IMR-90 (cell line): ENCODE results near the gene ZSCAN9. TPM values are rescaled to one million over a fixed set of nuclear protein-coding genes. Genes with fewer than 3 reads are reported as not detected.

Experiments used
- ATAC-seq: fragments of 200-7000 bp; cut with Tn5 transposase; 2 replicates; pipeline ENCODE4 v1.9.1; 2020; ENCODE audit warnings: low read depth, mild to moderate bottlenecking, moderate library complexity
- BruUV-seq: library from RNA; stranded (reverse); fragments of 400-500 nt; replicated peaks from 2 replicates; lab custom pipeline; 2021; lab: Mats Ljungman, UMichigan
- CTCF ChIA-PET: fragments of 300-600 bp; formaldehyde crosslinking; extraction: SDS; loops from one replicate; lab custom pipeline; 2021; ENCODE audit warnings: antibody characterized with exemption; lab: Yijun Ruan, JAX
- POLR2A ChIA-PET: fragments of 300-600 bp; sonication (Branson Sonifier 250); formaldehyde crosslinking; loops from one replicate; lab custom pipeline; 2022; ENCODE audit warnings: antibody characterized with exemption; ENCODE audit not compliant: unreplicated experiment; lab: Charles Lee
- DNase-seq: peaks from one replicate; pipeline ENCODE4 v3.0.0; 2013
- H2AFZ ChIP-seq: replicated peaks from 2 replicates; pipeline ENCODE3; 2013; ENCODE audit warnings: low read length, mild to moderate bottlenecking; ENCODE audit not compliant: poor library complexity
- H2AK5ac ChIP-seq: 2 replicates; pipeline ENCODE4 v1.6.1; 2013; ENCODE audit warnings: low read depth, low read length, inconsistent platforms
- H2AK9ac ChIP-seq: replicated peaks from 2 replicates; pipeline ENCODE3; 2013; ENCODE audit warnings: mild to moderate bottlenecking, low read depth, low read length, moderate library complexity; ENCODE audit not compliant: poor library complexity
- H2BK120ac ChIP-seq: 2 replicates; pipeline ENCODE4 v1.6.1; 2013; ENCODE audit warnings: low read depth, low read length, inconsistent platforms
- H2BK15ac ChIP-seq: 3 replicates; pipeline ENCODE4 v1.6.1; 2013; ENCODE audit warnings: low read depth, low read length, inconsistent platforms
- H2BK20ac ChIP-seq: 2 replicates; pipeline ENCODE4 v1.6.1; 2013; ENCODE audit warnings: low read depth, mild to moderate bottlenecking, inconsistent platforms, low read length, moderate library complexity
- H2BK5ac ChIP-seq: 2 replicates; pipeline ENCODE4 v1.6.1; 2013; ENCODE audit warnings: mild to moderate bottlenecking, low read depth, low read length, inconsistent platforms; ENCODE audit not compliant: poor library complexity, severe bottlenecking
- H3K14ac ChIP-seq: replicated peaks from 2 replicates; pipeline ENCODE4 v1.6.1; 2013; ENCODE audit warnings: low read depth, low read length, inconsistent platforms
- H3K18ac ChIP-seq: 2 replicates; pipeline ENCODE4 v1.6.1; 2013; ENCODE audit warnings: low read depth, low read length, control low read depth
- H3K23ac ChIP-seq: 2 replicates; pipeline ENCODE4 v1.6.1; 2013; ENCODE audit warnings: low read depth, low read length, inconsistent platforms
- H3K27ac ChIP-seq: 2 replicates; pipeline ENCODE4 v1.5.1; 2013; ENCODE audit warnings: mild to moderate bottlenecking, control low read depth, low read length; ENCODE audit not compliant: insufficient read depth
- H3K27me3 ChIP-seq: 2 replicates; pipeline ENCODE4 v1.6.1; 2013; ENCODE audit warnings: low read length; ENCODE audit not compliant: control insufficient read depth, insufficient read depth
- H3K36me3 ChIP-seq: 2 replicates; pipeline ENCODE4 v1.6.1; 2013; ENCODE audit warnings: low read length, mixed read lengths; ENCODE audit not compliant: control insufficient read depth, insufficient read depth
- H3K4ac ChIP-seq: 2 replicates; pipeline ENCODE4 v1.6.1; 2013; ENCODE audit warnings: low read depth, low read length, inconsistent platforms
- H3K4me1 ChIP-seq: 2 replicates; pipeline ENCODE4 v1.6.1; 2013; ENCODE audit warnings: low read length, mixed read lengths; ENCODE audit not compliant: control insufficient read depth, insufficient read depth
- H3K4me2 ChIP-seq: 2 replicates; pipeline ENCODE4 v1.6.1; 2013; ENCODE audit warnings: low read depth, mild to moderate bottlenecking, control low read depth, low read length, moderate library complexity
- H3K4me3 ChIP-seq: 2 replicates; pipeline ENCODE4 v1.5.1; 2013; ENCODE audit warnings: low read depth, mild to moderate bottlenecking, control low read depth, low read length, moderate library complexity; ENCODE audit not compliant: insufficient read depth
- H3K56ac ChIP-seq: 2 replicates; pipeline ENCODE4 v1.6.1; 2013; ENCODE audit warnings: low read length, inconsistent platforms; ENCODE audit not compliant: insufficient read depth; ENCODE audit errors: extremely low read depth
- H3K79me1 ChIP-seq, 2 experiments: 2 replicates each; pipeline ENCODE4 v1.6.1; 2013; ENCODE audit warnings: low read length in 2 of 2, inconsistent platforms in 1 of 2, low read depth in 1 of 2
- H3K9ac ChIP-seq: 2 replicates; pipeline ENCODE4 v1.6.1; 2013; ENCODE audit warnings: low read depth, low read length, control low read depth
- H3K9me1 ChIP-seq: 2 replicates; pipeline ENCODE4 v1.6.1; 2013; ENCODE audit warnings: low read length, inconsistent platforms; ENCODE audit not compliant: insufficient read depth
- H3K9me3 ChIP-seq: 2 replicates; pipeline ENCODE4 v1.6.1; 2013; ENCODE audit warnings: low read length; ENCODE audit not compliant: control insufficient read depth, insufficient read depth
- H4K20me1 ChIP-seq: 2 replicates; pipeline ENCODE4 v1.6.1; 2013; ENCODE audit warnings: low read length, inconsistent platforms; ENCODE audit not compliant: insufficient read depth
- H4K5ac ChIP-seq: 2 replicates; pipeline ENCODE4 v1.6.1; 2013; ENCODE audit warnings: mild to moderate bottlenecking, low read depth, low read length, control low read depth
- H4K8ac ChIP-seq, 2 experiments: 2 replicates each; pipeline ENCODE4 v1.6.1; 2013; ENCODE audit warnings: low read depth in 2 of 2, low read length in 2 of 2, control low read depth in 1 of 2, inconsistent platforms in 1 of 2
- H4K91ac ChIP-seq: 2 replicates; pipeline ENCODE4 v1.6.1; 2013; ENCODE audit warnings: low read depth, low read length, inconsistent platforms; ENCODE audit not compliant: insufficient read depth
- BHLHE40 ChIP-seq: fragments of 150-350 bp; IDR thresholded peaks from 2 replicates; pipeline ENCODE4 v1.6.1; 2016; ENCODE audit warnings: mild to moderate bottlenecking, low read depth, low read length
- CEBPB ChIP-seq: IDR thresholded peaks from 2 replicates; pipeline ENCODE4 v1.6.1; 2012; ENCODE audit warnings: low read depth, low read length, improper control_type of control experiment
- CHD1 ChIP-seq: IDR thresholded peaks from 2 replicates; pipeline ENCODE4 v1.6.1; 2012; ENCODE audit warnings: low read depth, low read length, improper control_type of control experiment
- CTCF ChIP-seq: conservative IDR thresholded peaks from 2 replicates; pipeline ENCODE4 v1.5.1; 2012; ENCODE audit warnings: mild to moderate bottlenecking, low read depth, low read length, improper control_type of control experiment
- ELK1 ChIP-seq: fragments of 150-350 bp; IDR thresholded peaks from 2 replicates; pipeline ENCODE4 v1.6.1; 2016; ENCODE audit warnings: low read depth, mild to moderate bottlenecking, low read length, moderate library complexity, borderline replicate concordance
- FOS ChIP-seq: fragments of 150-350 bp; IDR thresholded peaks from 2 replicates; pipeline ENCODE4 v1.6.1; 2016; ENCODE audit warnings: low read depth, low read length
- MAFK ChIP-seq: IDR thresholded peaks from 2 replicates; pipeline ENCODE4 v1.6.1; 2012; ENCODE audit warnings: low read depth, low read length, improper control_type of control experiment
- MAZ ChIP-seq: IDR thresholded peaks from 2 replicates; pipeline ENCODE4 v1.6.1; 2012; ENCODE audit warnings: low read depth, mild to moderate bottlenecking, low read length, improper control_type of control experiment, moderate library complexity, borderline replicate concordance
- MXI1 ChIP-seq: IDR thresholded peaks from 2 replicates; pipeline ENCODE4 v1.6.1; 2012; ENCODE audit warnings: low read depth, mild to moderate bottlenecking, low read length, moderate library complexity, borderline replicate concordance
- NFE2L2 ChIP-seq: fragments of 150-350 bp; IDR thresholded peaks from 2 replicates; pipeline ENCODE4 v1.6.1; 2016; ENCODE audit warnings: low read depth, mild to moderate bottlenecking, low read length
- POLR2A ChIP-seq: IDR thresholded peaks from 2 replicates; pipeline ENCODE4 v1.6.1; 2012; ENCODE audit warnings: mild to moderate bottlenecking, low read depth, low read length
- RAD21 ChIP-seq: IDR thresholded peaks from 2 replicates; pipeline ENCODE4 v1.6.1; 2012; ENCODE audit warnings: low read length, improper control_type of control experiment
- RCOR1 ChIP-seq: IDR thresholded peaks from 2 replicates; pipeline ENCODE4 v1.6.1; 2012; ENCODE audit warnings: mild to moderate bottlenecking, low read length, improper control_type of control experiment; ENCODE audit not compliant: insufficient replicate concordance
- SMC3 ChIP-seq: fragments of 150-350 bp; IDR thresholded peaks from 2 replicates; pipeline ENCODE4 v1.6.1; 2016; ENCODE audit warnings: low read depth, mild to moderate bottlenecking, antibody characterized with exemption, low read length, moderate library complexity
- USF2 ChIP-seq: fragments of 150-350 bp; IDR thresholded peaks from 2 replicates; pipeline ENCODE4 v1.6.1; 2017; ENCODE audit warnings: mild to moderate bottlenecking, antibody characterized with exemption, low read length, low read depth
- WGBS, 2 experiments: methylation state at CpG; one replicate each; pipeline versions ENCODE4 v1.1.5 to v1.1.7; 2013; ENCODE audit warnings: missing lambda C conversion rate in 2 of 2; ENCODE audit not compliant: insufficient read length in 1 of 2; ENCODE audit errors: extremely low coverage in 2 of 2; 5-methylcytosine and 5-hydroxymethylcytosine counted together
- dilution Hi-C: fragments of 300-500 bp; cut with HindIII; formaldehyde crosslinking; loops from one replicate; pipeline ENCODE4 v1.14.3; 2018; ENCODE audit warnings: low sequenced_read_pairs; ENCODE audit not compliant: unreplicated experiment
- in situ Hi-C: fragments of 300-500 bp; cut with MboI; formaldehyde crosslinking; loops from 3 replicates; pipeline ENCODE4 v1.14.3; 2019; ENCODE audit warnings: low sequenced_read_pairs, inconsistent platforms, mixed read lengths
- intact Hi-C: fragments of 100-400 bp; cut with micrococcal nuclease; formaldehyde crosslinking; loops from 2 replicates; pipeline ENCODE4 v1.10.0; 2022
- polyA plus RNA-seq, 3 experiments: library from polyadenylated mRNA; depleted of rRNA; stranded (reverse); fragments of >200 nt; gene quantifications; 2 replicates each; pipeline ENCODE4 v1.2.3, GENCODE V29; 2012; ENCODE audit warnings: low replicate concordance in 1 of 3
- total RNA-seq: library from RNA; depleted of rRNA; stranded (reverse); fragments of >200 nt; gene quantifications from 2 replicates; pipeline ENCODE4 v1.2.3, GENCODE V29; 2012

Gene ZSCAN9
- total and polyA plus RNA-seq, 2 of the 4 experiments (the other 2 are of a cell fraction) = 13.7 to 17.7 TPM

- H3K27me3 ChIP-seq = peaks cover 28% of the 10 kb centered on the region
- TF ChIP-seq RCOR1 (no peak), POLR2A (no peak), SMC3 (no peak), ELK1 (no peak), MAFK (no peak), CHD1 (no peak), BHLHE40 (no peak), MXI1 (no peak), NFE2L2 (no peak), MAZ (no peak), RAD21 (no peak), CTCF (no peak), FOS (no peak), USF2 (no peak), CEBPB (no peak)
These were observed 13.1 kb upstream of the ZSCAN9 start for GRCh38 chr6:28211840-28212509.

More at GRCh38 chr6:28211840-28212509, 13.1 kb upstream of the ZSCAN9 start:
- no peak overlapping the region for H2BK20ac ChIP-seq
- no peak overlapping the region for H2BK15ac ChIP-seq
- no peak overlapping the region for H4K5ac ChIP-seq
- peak overlapping the region; percentile 39 for H2AK9ac ChIP-seq
- H3K23ac ChIP-seq = peak overlapping the region; percentile 36; the same call in 1 of the 2 replicates
- H3K4me1 ChIP-seq = no peaks in the 10 kb centered on the region
- ChIA-PET POLR2A (no interaction called here), CTCF (no interaction called here)
- H3K9me1 ChIP-seq = no peaks in the 10 kb centered on the region
- H2BK120ac ChIP-seq = no peak overlapping the region
- ATAC-seq (peak; percentile 8), DNase-seq (no peak)
- no peak overlapping the region for H3K14ac ChIP-seq
- dilution Hi-C loops (no loop called here), intact Hi-C loops (loop anchor here (2.0 to 5.0 kb wide), 4 partner anchors 75 to 655 kb away; partner anchors contain the start of gene ZNF165), in situ Hi-C loops (loop anchor here (10.0 kb wide), 1 partner anchor 67 kb away; the partner anchor contains the start of gene ZKSCAN8)
- H2AK5ac ChIP-seq = no peak overlapping the region
- no TSS peak for BruUV-seq
- H3K36me3 ChIP-seq = no peaks in the 10 kb centered on the region
- no peak overlapping the region for H3K18ac ChIP-seq
- H3K4ac ChIP-seq = no peak overlapping the region
- no peak overlapping the region for H4K91ac ChIP-seq
- peak overlapping the region; percentile 58; the same call in 1 of the 2 replicates for H3K4me3 ChIP-seq
- H3K56ac ChIP-seq = no peak overlapping the region
- no peaks in the 10 kb centered on the region for H3K9me3 ChIP-seq
- 8% methylated on average over 5 of the region's 16 CpGs; no CpG with 5 or more reads in 1 of the 2 experiments for WGBS, 2 experiments
- H4K20me1 ChIP-seq = no peaks in the 10 kb centered on the region
- H4K8ac ChIP-seq = no peak overlapping the region
- H2BK5ac ChIP-seq = no peak overlapping the region
- H2AFZ ChIP-seq = peak overlapping the region; percentile 92
- H3K27ac ChIP-seq = no peak overlapping the region
- H3K4me2 ChIP-seq = peak overlapping the region; percentile 73
- H3K79me1 ChIP-seq = no peaks in the 10 kb centered on the region
- H3K9ac ChIP-seq = no peak overlapping the region
